IPS DF 4.7 (cell line): Measurements from ENCODE around the gene MLPH.
"Not testable (repeated sequence)": the region's sequence is repeated elsewhere in the genome, so short reads cannot be mapped to it uniquely, and the experiment has no call there.

Source experiments
- DNase-seq: peaks from one replicate; pipeline ENCODE4 v3.0.0-alpha.2; 2013; ENCODE audit warnings: low spot score; ENCODE audit errors: extremely low read depth

Gene MLPH

GRCh38 chr2:237457388-237457941, 29.6 kb upstream of the MLPH start:
- DNase-seq: no peak

GRCh38 chr2:237458519-237458918, 28.5 kb upstream of the MLPH start:
- DNase-seq: no peak

GRCh38 chr2:237459226-237459625, 27.8 kb upstream of the MLPH start:
- no peak for DNase-seq

GRCh38 chr2:237459741-237460174, 27.3 kb upstream of the MLPH start:
- DNase-seq: no peak

- DNase-seq: no peak
Observed at GRCh38 chr2:237464757-237465391, 22.2 kb upstream of the MLPH start.

- no peak for DNase-seq
Observed at GRCh38 chr2:237465515-237466148, 21.4 kb upstream of the MLPH start.

GRCh38 chr2:237466211-237466610, 20.8 kb upstream of the MLPH start:
- no peak for DNase-seq

GRCh38 chr2:237467447-237468179, 19.4 kb upstream of the MLPH start:
- DNase-seq: no peak

GRCh38 chr2:237469410-237469809, 17.6 kb upstream of the MLPH start:
- DNase-seq: not testable (repeated sequence)

GRCh38 chr2:237469849-237470248, 17.2 kb upstream of the MLPH start:
- no peak for DNase-seq

- DNase-seq: no peak
Observed at GRCh38 chr2:237470914-237471313, 16.1 kb upstream of the MLPH start.

GRCh38 chr2:237471438-237472186, 15.4 kb upstream of the MLPH start:
- DNase-seq: no peak

GRCh38 chr2:237472187-237472712, 14.8 kb upstream of the MLPH start:
- no peak for DNase-seq

GRCh38 chr2:237472909-237473877, 13.9 kb upstream of the MLPH start:
- no peak for DNase-seq

- no peak for DNase-seq
Observed at GRCh38 chr2:237473878-237474441, 13.1 kb upstream of the MLPH start.

- no peak for DNase-seq
Observed at GRCh38 chr2:237474442-237474911, 12.6 kb upstream of the MLPH start.

- no peak for DNase-seq
Observed at GRCh38 chr2:237474931-237475703, 11.9 kb upstream of the MLPH start.

- no peak for DNase-seq
Observed at GRCh38 chr2:237475704-237476141, 11.3 kb upstream of the MLPH start.

- DNase-seq: no peak
Observed at GRCh38 chr2:237478095-237478494, 9.0 kb upstream of the MLPH start.
